Right lobe of liver (tissue), 4 donors: ENCODE results near the gene COL4A3.

Source experiments
- POLR2A ChIP-seq: fragments of 450-650 bp; IDR thresholded peaks from one replicate; pipeline ENCODE4 v1.6.1; 2017; ENCODE audit warnings: antibody characterized with exemption, mild to moderate bottlenecking
- TF ChIP-seq, protein P1 (sequence below), 4 donors: fragments of 200-600 bp in 3 of 4; fragments of 450-650 bp in 1 of 4; IDR thresholded peaks; one replicate each; pipeline versions ENCODE4 v1.5.1 to v1.8.0; 2016 to 2022; ENCODE audit warnings: antibody characterized with exemption in 4 of 4, mild to moderate bottlenecking in 2 of 4
- donor health status: DM: no; HTN: no; CAD: no.
- donor health status: DM: no; HTN: no; CAD: no.
- donor health status: DM: no; HTN: yes; CAD: no.

DNA sequence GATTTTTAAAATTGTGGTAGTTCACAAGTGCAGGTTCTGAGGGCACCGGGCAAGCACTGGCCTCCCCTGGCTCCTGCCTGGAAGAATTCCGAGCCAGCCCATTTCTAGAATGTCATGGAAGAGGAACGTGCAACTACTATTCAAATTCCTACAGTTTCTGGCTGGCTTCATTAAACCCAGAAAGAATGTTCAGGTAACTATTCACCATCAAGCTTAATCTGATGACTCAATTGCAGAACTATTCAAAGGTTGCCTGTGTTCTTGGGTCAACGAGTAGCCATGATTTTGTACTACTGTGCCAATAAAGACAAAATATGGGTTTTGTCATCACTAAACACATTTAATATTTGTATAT lies 146.3 kb downstream of the COL4A3 start:
- TF ChIP-seq, protein P1, sequence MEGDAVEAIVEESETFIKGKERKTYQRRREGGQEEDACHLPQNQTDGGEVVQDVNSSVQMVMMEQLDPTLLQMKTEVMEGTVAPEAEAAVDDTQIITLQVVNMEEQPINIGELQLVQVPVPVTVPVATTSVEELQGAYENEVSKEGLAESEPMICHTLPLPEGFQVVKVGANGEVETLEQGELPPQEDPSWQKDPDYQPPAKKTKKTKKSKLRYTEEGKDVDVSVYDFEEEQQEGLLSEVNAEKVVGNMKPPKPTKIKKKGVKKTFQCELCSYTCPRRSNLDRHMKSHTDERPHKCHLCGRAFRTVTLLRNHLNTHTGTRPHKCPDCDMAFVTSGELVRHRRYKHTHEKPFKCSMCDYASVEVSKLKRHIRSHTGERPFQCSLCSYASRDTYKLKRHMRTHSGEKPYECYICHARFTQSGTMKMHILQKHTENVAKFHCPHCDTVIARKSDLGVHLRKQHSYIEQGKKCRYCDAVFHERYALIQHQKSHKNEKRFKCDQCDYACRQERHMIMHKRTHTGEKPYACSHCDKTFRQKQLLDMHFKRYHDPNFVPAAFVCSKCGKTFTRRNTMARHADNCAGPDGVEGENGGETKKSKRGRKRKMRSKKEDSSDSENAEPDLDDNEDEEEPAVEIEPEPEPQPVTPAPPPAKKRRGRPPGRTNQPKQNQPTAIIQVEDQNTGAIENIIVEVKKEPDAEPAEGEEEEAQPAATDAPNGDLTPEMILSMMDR (IDR thresholded peaks at IDR 0.05), result no peak
- no peak for TF ChIP-seq POLR2A
